Measurements from ENCODE around the gene UMODL1. TPM values are rescaled to one million over a fixed set of nuclear protein-coding genes. Genes with fewer than 3 reads are reported as not detected.

The UMODL1 gene
- total RNA-seq, 3 donors from 2014 or later (not counting 1 experiment from before 2014, with no cell fraction given) = 0.14 to 0.28 TPM; not detected in 1

DNA sequence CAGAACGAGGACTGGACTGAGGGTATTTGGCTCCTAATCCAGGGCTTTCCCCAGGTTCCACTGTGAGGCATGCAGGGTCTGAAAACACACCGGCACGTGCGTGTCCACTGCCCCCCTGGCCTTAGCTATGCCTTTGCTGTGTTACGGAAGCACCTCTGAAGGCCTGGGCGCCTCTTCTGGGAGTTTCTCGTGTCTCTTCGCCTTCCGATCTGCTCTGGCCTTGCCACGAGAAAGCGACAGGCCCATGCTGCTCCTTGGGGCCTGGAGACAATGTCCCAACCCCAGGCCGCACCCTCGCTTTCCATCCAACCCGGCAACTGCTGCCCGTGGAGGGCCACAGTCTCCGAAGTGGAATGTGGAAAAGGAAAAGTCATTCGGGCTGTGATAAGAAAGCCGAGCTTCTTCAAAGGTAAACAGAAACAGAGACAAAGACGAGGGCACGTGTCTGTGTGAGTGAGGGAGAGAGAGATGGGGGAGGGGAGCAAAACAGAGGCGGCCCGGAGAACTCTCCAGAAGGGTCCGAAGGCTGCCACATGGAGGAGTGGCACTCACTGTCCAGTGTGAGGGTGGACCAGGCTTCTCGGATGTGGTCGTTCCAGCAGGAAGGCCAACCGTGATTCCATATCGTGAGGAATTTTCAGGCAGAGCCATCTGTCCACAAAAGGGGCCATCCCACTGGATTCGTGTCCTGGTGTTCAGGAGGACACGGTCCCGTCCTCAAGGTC, 3.4 kb upstream of the UMODL1 start:
- H3K4me1 ChIP-seq (ENCODE audit: control insufficient read depth, insufficient read depth, low read length) = peaks cover 24% of the 10 kb centered on the region
- Mint-ChIP-seq H3K27me3 (ENCODE audit: low read depth in 2 of 2) (peaks cover 68 to 83% of the 10 kb centered on the region in 2 donors), H3K27ac (no peak overlapping the region), H3K4me3 (no peak overlapping the region), H3K9me3 (no peaks in the 10 kb centered on the region), H3K36me3 (no peaks in the 10 kb centered on the region), H3K4me1 (peaks cover 18 to 31% of the 10 kb centered on the region in 2 donors)
- H3K4me3 ChIP-seq (ENCODE audit: low read length) = no peak overlapping the region
- ATAC-seq = no peak
- H3K36me3 ChIP-seq (ENCODE audit: control insufficient read depth, insufficient read depth, low read length) = no peaks in the 10 kb centered on the region
- TF ChIP-seq CTCF (IDR thresholded peaks at IDR 0.05) = no peak
- H3K27me3 ChIP-seq (ENCODE audit: control insufficient read depth, insufficient read depth, low read length) = peaks cover 37% of the 10 kb centered on the region
- intact Hi-C loops (cut with micrococcal nuclease) = no loop called here
- H3K27ac ChIP-seq (ENCODE audit: low read length) = no peak overlapping the region
- H3K9me3 ChIP-seq (ENCODE audit: control insufficient read depth, insufficient read depth, low read length) = no peaks in the 10 kb centered on the region
- DNase-seq = no peak
- 94% methylated on average over 30 of the region's 30 CpGs for WGBS (ENCODE audit: insufficient coverage)

- no peaks in the 10 kb centered on the region for H3K36me3 Mint-ChIP-seq
- peaks cover 39% of the 10 kb centered on the region for H3K27me3 ChIP-seq (ENCODE audit: control insufficient read depth, insufficient read depth, low read length)
- intact Hi-C loops (cut with micrococcal nuclease) = no loop called here
- no peak overlapping the region for H3K4me3 ChIP-seq (ENCODE audit: low read length)
- no peak overlapping the region for H3K27ac Mint-ChIP-seq
- H3K4me1 Mint-ChIP-seq = peaks cover 13 to 25% of the 10 kb centered on the region in 2 donors
- TF ChIP-seq CTCF (IDR thresholded peaks at IDR 0.05) = no peak
- DNase-seq (no peak), ATAC-seq (no peak)
- no peaks in the 10 kb centered on the region for H3K9me3 ChIP-seq (ENCODE audit: control insufficient read depth, insufficient read depth, low read length)
- H3K4me3 Mint-ChIP-seq = no peak overlapping the region
- H3K27me3 Mint-ChIP-seq (ENCODE audit: low read depth in 2 of 2) = peaks cover 68 to 84% of the 10 kb centered on the region in 2 donors
- no peaks in the 10 kb centered on the region for H3K9me3 Mint-ChIP-seq
- H3K27ac ChIP-seq (ENCODE audit: low read length) = no peak overlapping the region
- WGBS (ENCODE audit: insufficient coverage) = 89% methylated on average over 6 of the region's 6 CpGs
- no peaks in the 10 kb centered on the region for H3K36me3 ChIP-seq (ENCODE audit: control insufficient read depth, insufficient read depth, low read length)
- H3K4me1 ChIP-seq (ENCODE audit: control insufficient read depth, insufficient read depth, low read length) = peaks cover 21% of the 10 kb centered on the region
Measured at GRCh38 chr21:42068256-42068545, 2.9 kb upstream of the UMODL1 start.

GRCh38 chr21:42068592-42068991, 2.5 kb upstream of the UMODL1 start:
- no peak overlapping the region for H3K4me3 Mint-ChIP-seq
- H3K9me3 ChIP-seq (ENCODE audit: control insufficient read depth, insufficient read depth, low read length) = no peaks in the 10 kb centered on the region
- peaks cover 37% of the 10 kb centered on the region for H3K27me3 ChIP-seq (ENCODE audit: control insufficient read depth, insufficient read depth, low read length)
- no peaks in the 10 kb centered on the region for H3K9me3 Mint-ChIP-seq
- H3K27me3 Mint-ChIP-seq (ENCODE audit: low read depth in 2 of 2) = peaks cover 67 to 84% of the 10 kb centered on the region in 2 donors
- H3K27ac ChIP-seq (ENCODE audit: low read length) = no peak overlapping the region
- H3K4me1 ChIP-seq (ENCODE audit: control insufficient read depth, insufficient read depth, low read length) = peaks cover 20% of the 10 kb centered on the region
- no peaks in the 10 kb centered on the region for H3K36me3 Mint-ChIP-seq
- DNase-seq (no peak), ATAC-seq (no peak)
- H3K4me1 Mint-ChIP-seq = peaks cover 9 to 22% of the 10 kb centered on the region in 2 donors
- no peak overlapping the region for H3K27ac Mint-ChIP-seq
- intact Hi-C loops (cut with micrococcal nuclease) = no loop called here
- no peaks in the 10 kb centered on the region for H3K36me3 ChIP-seq (ENCODE audit: control insufficient read depth, insufficient read depth, low read length)
- WGBS (ENCODE audit: insufficient coverage) = 91% methylated on average over 5 of the region's 5 CpGs
- TF ChIP-seq CTCF (IDR thresholded peaks at IDR 0.05) = no peak
- H3K4me3 ChIP-seq (ENCODE audit: low read length) = no peak overlapping the region

DNA sequence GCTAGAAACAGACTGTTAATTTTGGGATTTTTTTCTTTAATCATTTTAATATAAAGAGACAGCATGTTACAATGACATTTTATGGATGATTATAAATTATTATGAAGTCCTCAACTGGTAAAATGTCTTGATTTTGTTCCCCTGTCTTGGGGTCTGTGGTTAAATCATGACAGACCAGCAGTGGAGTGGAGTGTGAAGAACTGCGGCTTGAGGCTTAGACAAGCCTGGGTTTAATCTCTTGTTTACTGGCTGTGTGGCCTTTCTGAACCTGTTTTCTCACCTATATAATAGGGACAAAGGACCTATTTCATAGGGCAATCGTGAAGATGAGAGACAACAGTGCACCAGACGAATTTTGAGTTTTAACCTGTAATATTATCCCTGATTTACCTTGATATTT, 1.8 kb upstream of the UMODL1 start:
- no peak for TF ChIP-seq CTCF (IDR thresholded peaks at IDR 0.05)
- Histone ChIP-seq H3K4me1 (ENCODE audit: control insufficient read depth, insufficient read depth, low read length) (peaks cover 13% of the 10 kb centered on the region), H3K36me3 (ENCODE audit: control insufficient read depth, insufficient read depth, low read length) (no peaks in the 10 kb centered on the region), H3K27ac (ENCODE audit: low read length) (no peak overlapping the region), H3K4me3 (ENCODE audit: low read length) (no peak overlapping the region), H3K9me3 (ENCODE audit: control insufficient read depth, insufficient read depth, low read length) (no peaks in the 10 kb centered on the region), H3K27me3 (ENCODE audit: control insufficient read depth, insufficient read depth, low read length) (peaks cover 39% of the 10 kb centered on the region)
- Mint-ChIP-seq H3K27me3 (ENCODE audit: low read depth in 2 of 2) (peaks cover 69 to 84% of the 10 kb centered on the region in 2 donors), H3K4me3 (no peak overlapping the region), H3K4me1 (peaks cover 2 to 14% of the 10 kb centered on the region in 2 donors), H3K9me3 (no peaks in the 10 kb centered on the region), H3K36me3 (no peaks in the 10 kb centered on the region), H3K27ac (no peak overlapping the region)
- intact Hi-C loops (cut with micrococcal nuclease) = no loop called here
- peak; percentile 63 to 95 (median 73) for ATAC-seq
- WGBS (ENCODE audit: insufficient coverage) = 33% methylated on average over 2 of the region's 3 CpGs
- DNase-seq = peak in 1 of 2 donors; percentile 32
